Muscle of leg (tissue), 11 donors: ENCODE results near the gene PPP1CB. TPM values are rescaled to one million over a fixed set of nuclear protein-coding genes. Genes with fewer than 3 reads are reported as not detected.
"Not testable (repeated sequence)": the region's sequence is repeated elsewhere in the genome, so short reads cannot be mapped to it uniquely, and the experiment has no call there.

ENCODE experiments used
- DNase-seq: peaks from one replicate; pipeline ENCODE4 v3.0.0; 2013
- H3K27ac ChIP-seq: one replicate; pipeline ENCODE4 v1.5.1; 2013; ENCODE audit warnings: mild to moderate bottlenecking, low read length, control low read depth
- H3K27me3 ChIP-seq: one replicate; pipeline ENCODE4 v1.6.1; 2013; ENCODE audit warnings: low read length; ENCODE audit not compliant: control insufficient read depth, insufficient read depth
- H3K36me3 ChIP-seq: one replicate; pipeline ENCODE4 v1.6.1; 2013; ENCODE audit warnings: low read length; ENCODE audit not compliant: control insufficient read depth, insufficient read depth
- H3K4me1 ChIP-seq: one replicate; pipeline ENCODE4 v1.6.1; 2013; ENCODE audit warnings: low read length; ENCODE audit not compliant: control insufficient read depth, insufficient read depth
- H3K4me3 ChIP-seq: one replicate; pipeline ENCODE4 v1.5.1; 2013; ENCODE audit warnings: low read length, control low read depth
- H3K9me3 ChIP-seq: replicated peaks from 2 replicates; pipeline ENCODE4 v1.6.1; 2013; ENCODE audit warnings: low read depth, low read length; ENCODE audit not compliant: control insufficient read depth
- WGBS: methylation state at CpG from one replicate; pipeline ENCODE4 v1.1.5; 2013; ENCODE audit warnings: missing lambda C conversion rate; ENCODE audit not compliant: insufficient coverage; 5-methylcytosine and 5-hydroxymethylcytosine counted together
- polyA plus RNA-seq, 8 donors: library from polyadenylated mRNA; unstranded; fragments of 120-200 nt; gene quantifications; one replicate each; pipeline versions ENCODE4 v1.2.1 to v1.2.3, GENCODE V29; 2013; ENCODE audit warnings: inconsistent platforms in 1 of 8, low replicate concordance in 1 of 8; ENCODE audit not compliant: insufficient read length in 8 of 8, insufficient read depth in 1 of 8
- total RNA-seq: library from RNA; stranded (reverse); fragments of 120-200 nt; gene quantifications from one replicate; pipeline ENCODE4 v1.2.4, GENCODE V29; 2013

Gene PPP1CB
- total and polyA plus RNA-seq, 9 donors = 123 to 173 (median 163) TPM

DNA sequence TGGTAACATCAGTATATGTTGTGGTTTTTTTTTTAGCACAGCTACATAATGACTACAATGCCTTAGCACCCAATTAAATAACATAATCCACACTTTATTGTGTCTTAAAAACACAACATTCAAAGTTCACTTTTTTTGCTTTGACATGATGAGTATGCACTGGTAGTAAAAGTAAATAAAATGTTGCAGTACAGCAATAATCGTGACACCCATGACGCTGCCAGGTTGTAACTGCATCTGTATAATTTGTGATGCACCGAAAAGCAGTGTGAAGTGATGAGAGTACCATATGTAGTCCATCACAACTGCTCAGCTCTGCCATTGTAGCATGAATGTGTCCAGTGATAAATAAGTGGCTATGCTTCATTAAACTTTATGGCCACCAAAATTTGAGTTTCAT, 15.7 kb downstream of the PPP1CB start:
- Histone ChIP-seq H3K27ac (no peak overlapping the region), H3K27me3 (no peaks in the 10 kb centered on the region), H3K9me3 (no peaks in the 10 kb centered on the region), H3K4me1 (no peaks in the 10 kb centered on the region), H3K36me3 (no peaks in the 10 kb centered on the region), H3K4me3 (no peak overlapping the region)
- 61% methylated on average over 2 of the region's 3 CpGs for WGBS
- DNase-seq = no peak

DNA sequence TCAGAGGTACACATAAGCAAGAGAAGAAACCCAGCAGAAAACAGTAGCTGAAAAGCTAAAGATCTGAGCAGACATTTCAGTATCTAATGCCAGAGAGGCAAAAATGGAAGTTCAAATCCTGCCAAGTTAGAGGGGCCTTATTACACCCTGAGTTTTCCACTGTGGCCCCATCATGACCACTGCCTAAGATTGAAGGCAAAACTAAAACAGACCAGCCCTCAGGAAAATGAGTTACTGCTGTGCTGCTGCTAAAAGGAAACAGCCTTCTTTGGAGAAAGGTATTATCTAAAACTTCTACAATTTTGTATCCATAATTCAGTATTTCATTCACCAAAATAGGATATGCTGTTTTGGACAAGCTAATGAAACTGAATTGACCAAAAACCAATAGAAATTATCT, 16.8 kb downstream of the PPP1CB start:
- no peak for DNase-seq
- Histone ChIP-seq H3K4me3 (no peak overlapping the region), H3K4me1 (no peaks in the 10 kb centered on the region), H3K36me3 (no peaks in the 10 kb centered on the region), H3K27ac (no peak overlapping the region), H3K27me3 (no peaks in the 10 kb centered on the region), H3K9me3 (no peaks in the 10 kb centered on the region)

DNA sequence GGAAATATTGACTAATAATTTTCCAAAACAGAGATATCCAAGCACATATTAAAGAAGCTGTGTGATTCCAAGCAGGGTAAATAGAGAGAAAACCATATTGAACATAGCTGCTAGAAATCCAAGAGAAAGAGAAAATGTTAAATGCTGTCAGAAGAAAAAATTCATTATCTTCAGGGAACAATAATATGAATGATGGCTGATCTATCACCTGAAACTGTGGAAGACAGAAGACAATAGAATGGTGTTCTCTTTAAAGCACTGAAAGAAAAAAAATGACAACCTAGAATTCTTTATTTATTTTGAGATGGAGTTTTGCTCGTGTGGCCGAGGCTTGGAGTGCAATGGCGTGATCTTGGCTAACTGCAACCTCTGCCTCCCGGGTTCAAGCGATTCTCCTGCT, 17.3 kb downstream of the PPP1CB start:
- no peaks in the 10 kb centered on the region for H3K9me3 ChIP-seq
- no CpG with 5 or more reads among the region's 5 CpGs for WGBS
- H3K4me3 ChIP-seq = no peak overlapping the region
- H3K27me3 ChIP-seq = no peaks in the 10 kb centered on the region
- no peak overlapping the region for H3K27ac ChIP-seq
- H3K4me1 ChIP-seq = no peaks in the 10 kb centered on the region
- no peak for DNase-seq
- no peaks in the 10 kb centered on the region for H3K36me3 ChIP-seq

DNA sequence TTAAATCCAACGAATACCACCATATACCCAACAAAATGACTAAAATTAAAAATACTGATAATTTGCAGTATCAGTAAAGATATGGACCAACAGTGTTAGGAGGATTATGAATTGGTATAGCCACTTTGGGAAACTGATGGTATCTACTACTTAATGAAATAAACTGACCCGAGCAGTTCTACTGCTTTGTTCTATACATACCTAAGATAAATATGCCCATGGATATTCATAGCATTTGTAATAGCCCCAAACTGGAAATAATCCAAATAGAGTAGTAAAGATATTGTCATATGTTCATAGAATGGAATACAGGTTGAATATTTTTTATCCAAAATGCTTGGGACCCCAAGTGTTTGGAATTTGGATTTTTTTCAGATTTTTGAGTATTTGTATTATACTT, 20.7 kb downstream of the PPP1CB start:
- H3K4me1 ChIP-seq = no peaks in the 10 kb centered on the region
- H3K27ac ChIP-seq = no peak overlapping the region
- no peak overlapping the region for H3K4me3 ChIP-seq
- no peak for DNase-seq
- H3K36me3 ChIP-seq = no peaks in the 10 kb centered on the region
- no CpG with 5 or more reads among the region's 2 CpGs for WGBS
- H3K27me3 ChIP-seq = no peaks in the 10 kb centered on the region
- no peaks in the 10 kb centered on the region for H3K9me3 ChIP-seq

DNA sequence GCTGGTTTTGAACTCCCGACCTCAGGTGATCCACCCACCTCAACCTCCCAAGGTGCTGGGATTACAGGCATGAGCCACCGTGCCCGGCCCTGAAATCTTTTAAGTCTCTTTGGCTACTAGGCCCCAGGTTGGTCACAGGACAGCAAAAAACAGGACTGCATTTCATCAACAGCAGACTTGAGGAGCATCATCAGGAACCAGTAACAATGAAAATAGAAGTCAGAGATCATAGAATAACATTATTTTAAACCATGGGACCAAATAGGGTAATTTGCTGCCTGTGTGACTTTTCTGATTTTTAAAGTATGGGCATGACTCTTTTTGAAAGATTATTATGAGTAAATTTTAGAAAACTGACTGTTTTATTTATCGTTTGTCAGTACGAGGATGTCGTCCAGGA, 24.8 kb downstream of the PPP1CB start:
- H3K4me1 ChIP-seq = no peaks in the 10 kb centered on the region

DNA sequence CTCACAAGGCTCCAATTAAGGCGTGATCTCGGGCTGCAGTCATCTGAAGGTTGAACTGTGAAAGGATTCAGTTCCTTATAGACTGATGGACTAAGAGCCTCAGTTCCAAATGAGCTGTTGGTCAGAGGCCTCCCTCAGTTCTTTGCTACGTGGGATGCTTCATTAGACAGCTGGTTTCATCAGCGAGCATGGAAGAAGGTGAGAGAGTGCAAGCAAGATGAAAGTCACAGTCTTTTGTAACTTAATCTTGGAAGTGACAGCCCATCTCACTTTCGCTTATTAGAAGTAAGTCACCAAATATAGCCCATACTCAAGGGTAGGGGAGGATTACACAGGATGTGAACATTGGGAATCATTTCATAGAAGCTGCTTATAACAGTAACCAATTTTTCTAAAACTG, 26.8 kb downstream of the PPP1CB start:
- peaks cover 16% of the 10 kb centered on the region for H3K36me3 ChIP-seq
- DNase-seq = peak; percentile 36
- peak overlapping the region; percentile 33 for H3K27ac ChIP-seq
- no peaks in the 10 kb centered on the region for H3K4me1 ChIP-seq
- no peaks in the 10 kb centered on the region for H3K27me3 ChIP-seq
- 85% methylated on average over 3 of the region's 5 CpGs for WGBS
- no peak overlapping the region for H3K4me3 ChIP-seq
- no peaks in the 10 kb centered on the region for H3K9me3 ChIP-seq

More for the DNA sequence above, 24.8 kb downstream of the PPP1CB start:
- H3K27me3 ChIP-seq = no peaks in the 10 kb centered on the region
- H3K27ac ChIP-seq = no peak overlapping the region
- peaks cover 14% of the 10 kb centered on the region for H3K36me3 ChIP-seq
- no peaks in the 10 kb centered on the region for H3K9me3 ChIP-seq
- WGBS = 49% methylated on average over 3 of the region's 6 CpGs
- H3K4me3 ChIP-seq = no peak overlapping the region
- no peak for DNase-seq

DNA sequence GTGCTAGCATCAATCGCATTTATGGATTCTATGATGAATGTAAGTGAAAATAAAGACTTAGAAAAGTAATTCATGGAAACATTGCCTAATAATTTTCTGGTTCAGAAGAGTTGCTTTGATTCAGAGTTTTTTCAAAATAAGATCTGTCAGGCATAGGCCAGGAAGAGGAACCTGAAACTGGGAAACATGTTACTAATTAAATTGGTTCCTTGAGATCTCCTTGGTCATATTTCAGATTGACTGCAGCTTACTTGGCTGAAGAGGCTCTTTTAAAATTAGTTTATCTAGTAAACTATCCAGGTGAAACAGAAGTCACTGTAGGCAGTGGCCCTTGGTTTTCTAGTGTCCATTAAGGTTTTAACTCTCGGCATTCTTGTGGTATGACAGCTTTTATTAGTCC, 27.4 kb downstream of the PPP1CB start:
- Histone ChIP-seq H3K36me3 (peaks cover 17% of the 10 kb centered on the region), H3K27ac (no peak overlapping the region), H3K9me3 (no peaks in the 10 kb centered on the region), H3K4me1 (no peaks in the 10 kb centered on the region), H3K4me3 (no peak overlapping the region), H3K27me3 (no peaks in the 10 kb centered on the region)
- 80% methylated on average over 1 of the region's 2 CpGs for WGBS
- DNase-seq = no peak

DNA sequence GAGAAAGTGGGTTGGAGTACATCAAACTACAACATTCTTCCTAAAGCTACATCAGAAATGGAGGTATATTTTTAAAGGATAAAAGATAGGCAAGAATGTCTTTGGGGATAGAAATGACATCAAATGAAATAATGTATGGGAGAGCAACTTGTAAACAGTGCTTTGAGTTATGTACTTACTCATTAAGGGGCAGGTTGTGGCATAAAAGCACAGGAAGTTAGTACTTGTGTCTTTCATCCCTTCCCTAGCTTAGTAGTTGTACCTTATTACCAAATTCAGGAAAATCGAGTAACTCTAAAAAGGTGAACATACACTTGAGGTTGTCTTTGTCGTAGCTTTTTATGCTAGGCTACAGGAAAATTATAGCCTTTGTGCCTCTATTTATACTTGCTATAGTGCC, 28.9 kb downstream of the PPP1CB start:
- no CpG with 5 or more reads among the region's 2 CpGs for WGBS
- Histone ChIP-seq H3K9me3 (no peaks in the 10 kb centered on the region), H3K27ac (no peak overlapping the region), H3K4me1 (no peaks in the 10 kb centered on the region), H3K4me3 (no peak overlapping the region), H3K36me3 (peaks cover 29% of the 10 kb centered on the region), H3K27me3 (no peaks in the 10 kb centered on the region)
- DNase-seq = no peak

DNA sequence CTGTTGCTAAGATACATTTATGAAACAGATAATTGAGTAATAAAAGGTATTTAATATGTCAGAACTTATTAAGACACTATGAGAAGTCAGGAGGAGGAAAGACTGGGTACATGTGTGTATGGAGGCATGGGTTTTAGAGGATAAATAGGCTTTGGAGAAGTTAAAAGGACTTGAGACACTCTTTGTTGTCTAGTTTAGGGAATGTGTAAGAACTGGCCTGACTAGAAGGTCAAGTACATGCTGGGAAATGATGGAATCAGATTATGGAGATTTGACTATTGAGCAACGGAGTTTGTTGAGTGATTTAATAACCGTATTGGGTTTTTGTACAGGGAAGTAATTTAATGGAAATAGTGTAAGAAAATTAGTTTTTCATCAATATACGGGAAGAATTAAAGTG, 30.8 kb downstream of the PPP1CB start:
- DNase-seq = no peak
- Histone ChIP-seq H3K27me3 (no peaks in the 10 kb centered on the region), H3K4me1 (no peaks in the 10 kb centered on the region), H3K4me3 (no peak overlapping the region), H3K36me3 (peaks cover 33% of the 10 kb centered on the region), H3K9me3 (no peaks in the 10 kb centered on the region), H3K27ac (no peak overlapping the region)
- 75% methylated on average over 2 of the region's 3 CpGs for WGBS

DNA sequence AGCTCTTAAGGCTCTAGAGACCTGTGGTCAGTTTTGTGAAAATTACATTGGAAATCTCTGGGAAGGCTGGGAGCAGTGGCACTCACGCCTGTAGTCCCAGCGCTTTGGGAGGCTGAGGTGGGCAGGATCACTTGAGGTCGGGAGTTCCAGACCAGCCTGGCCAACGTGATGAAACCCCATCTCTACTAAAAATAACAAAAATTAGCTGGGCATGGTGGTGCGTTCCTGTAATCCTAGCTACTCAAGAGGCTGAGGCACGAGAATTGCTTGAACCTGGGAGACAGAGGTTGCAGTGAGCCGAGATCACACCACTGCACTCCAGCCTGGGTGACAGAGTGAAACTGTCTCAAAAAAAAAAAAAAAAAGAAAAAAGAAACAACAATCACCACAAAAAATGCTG, 32.9 kb downstream of the PPP1CB start:
- H3K27ac ChIP-seq, H3K9me3 ChIP-seq, H3K27me3 ChIP-seq, H3K4me3 ChIP-seq, DNase-seq, H3K4me1 ChIP-seq: not testable (repeated sequence)
- 80% methylated on average over 1 of the region's 7 CpGs for WGBS
- peaks cover 36% of the 10 kb centered on the region for H3K36me3 ChIP-seq

DNA sequence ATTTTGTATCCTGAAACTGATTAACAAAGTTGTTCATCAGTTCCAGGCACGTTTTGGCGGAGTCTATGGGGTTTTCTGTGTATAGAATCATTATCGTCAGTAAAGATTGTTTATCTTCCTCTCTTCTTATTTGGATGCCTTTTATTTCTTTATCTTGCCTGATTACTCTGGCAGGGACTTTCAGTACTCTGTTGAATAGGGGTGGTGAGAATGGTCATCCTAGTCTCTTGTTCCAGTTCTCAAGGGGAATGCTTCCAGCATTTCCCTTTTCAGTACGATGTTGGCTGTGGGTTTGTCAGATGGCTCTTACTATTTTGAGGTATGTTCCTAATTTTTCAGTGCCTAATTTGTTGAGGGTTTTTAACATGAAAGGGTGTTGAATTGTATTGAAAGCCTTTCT, 45.0 kb downstream of the PPP1CB start:
- Histone ChIP-seq H3K4me1 (no peaks in the 10 kb centered on the region), H3K4me3 (no peak overlapping the region), H3K27me3 (no peaks in the 10 kb centered on the region), H3K27ac (no peak overlapping the region), H3K36me3 (peaks cover 22% of the 10 kb centered on the region), H3K9me3 (peaks cover 15% of the 10 kb centered on the region)
- no CpG with 5 or more reads among the region's 4 CpGs for WGBS
- DNase-seq = no peak
